Measurements from ENCODE around the gene ZNF215.
"Not testable (repeated sequence)": the region's sequence is repeated elsewhere in the genome, so short reads cannot be mapped to it uniquely, and the experiment has no call there.

The ZNF215 gene

DNA sequence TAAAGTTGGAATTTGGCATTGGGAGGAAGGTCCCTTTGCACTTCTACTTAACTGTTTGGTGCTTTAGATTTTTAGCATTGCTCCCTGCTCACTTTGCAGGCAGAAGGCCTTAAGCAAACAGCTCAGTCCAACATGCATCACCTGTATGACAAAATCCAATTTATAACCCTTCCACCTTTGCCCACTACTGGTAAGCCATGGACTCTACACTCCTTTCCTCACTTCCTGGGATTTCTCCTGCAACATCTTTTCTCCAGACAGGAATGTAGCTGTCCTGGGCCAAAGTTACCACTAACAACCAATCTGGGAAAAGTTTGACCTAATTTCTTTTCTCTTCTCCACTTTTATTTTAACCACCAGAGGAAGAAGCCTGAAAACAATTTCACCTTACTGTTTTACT is 32.1 kb upstream of the ZNF215 start:
- TF ChIP-seq, protein P1, sequence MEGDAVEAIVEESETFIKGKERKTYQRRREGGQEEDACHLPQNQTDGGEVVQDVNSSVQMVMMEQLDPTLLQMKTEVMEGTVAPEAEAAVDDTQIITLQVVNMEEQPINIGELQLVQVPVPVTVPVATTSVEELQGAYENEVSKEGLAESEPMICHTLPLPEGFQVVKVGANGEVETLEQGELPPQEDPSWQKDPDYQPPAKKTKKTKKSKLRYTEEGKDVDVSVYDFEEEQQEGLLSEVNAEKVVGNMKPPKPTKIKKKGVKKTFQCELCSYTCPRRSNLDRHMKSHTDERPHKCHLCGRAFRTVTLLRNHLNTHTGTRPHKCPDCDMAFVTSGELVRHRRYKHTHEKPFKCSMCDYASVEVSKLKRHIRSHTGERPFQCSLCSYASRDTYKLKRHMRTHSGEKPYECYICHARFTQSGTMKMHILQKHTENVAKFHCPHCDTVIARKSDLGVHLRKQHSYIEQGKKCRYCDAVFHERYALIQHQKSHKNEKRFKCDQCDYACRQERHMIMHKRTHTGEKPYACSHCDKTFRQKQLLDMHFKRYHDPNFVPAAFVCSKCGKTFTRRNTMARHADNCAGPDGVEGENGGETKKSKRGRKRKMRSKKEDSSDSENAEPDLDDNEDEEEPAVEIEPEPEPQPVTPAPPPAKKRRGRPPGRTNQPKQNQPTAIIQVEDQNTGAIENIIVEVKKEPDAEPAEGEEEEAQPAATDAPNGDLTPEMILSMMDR (IDR thresholded peaks at IDR 0.05; ENCODE audit: insufficient read depth, missing control alignments), result no peak
- FAIRE-seq (no peak), DNase-seq (ENCODE audit: insufficient read length, low spot score) (no peak)

DNA sequence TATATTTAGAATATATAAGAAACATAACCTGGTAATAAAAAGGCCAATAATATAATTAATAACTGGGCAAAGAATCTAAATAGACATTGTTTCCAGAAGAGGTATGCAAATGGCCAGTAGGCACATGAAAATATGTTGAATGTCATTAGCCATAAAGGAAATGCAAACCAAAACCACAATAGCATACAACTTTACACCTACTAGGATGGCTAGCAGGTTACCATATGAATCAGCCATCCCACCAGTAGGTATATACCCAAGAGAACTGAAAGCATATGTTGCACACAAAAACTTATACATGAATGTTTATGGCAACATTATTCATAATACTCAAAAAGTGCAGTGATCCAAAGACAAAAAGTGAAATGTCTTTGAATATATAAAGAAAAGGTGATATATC is 31.2 kb upstream of the ZNF215 start:
- TF ChIP-seq, protein P1 (IDR thresholded peaks at IDR 0.05; ENCODE audit: insufficient read depth, missing control alignments), result no peak
- FAIRE-seq (no peak), DNase-seq (ENCODE audit: insufficient read length, low spot score) (no peak)

DNA sequence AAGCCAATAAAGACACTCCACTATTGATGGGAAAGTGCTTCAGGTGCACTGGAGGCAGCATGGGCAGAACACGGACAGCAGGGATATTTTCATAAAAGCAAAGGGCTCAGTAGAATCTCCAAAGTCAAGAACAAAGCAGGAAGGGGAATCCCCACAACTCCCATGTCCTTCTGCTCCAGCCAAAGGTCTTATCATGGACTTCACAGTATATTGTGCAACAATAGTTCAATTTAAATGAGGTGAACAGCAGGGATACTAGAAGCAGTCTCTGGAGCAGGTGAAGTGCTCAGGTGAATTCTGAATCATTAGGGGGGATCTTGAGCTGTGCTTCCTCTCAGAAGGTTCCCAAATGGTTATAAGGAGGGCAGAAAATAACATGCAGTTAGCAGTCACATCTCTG is 27.3 kb upstream of the ZNF215 start:
- DNase-seq (ENCODE audit: insufficient read length, low spot score), result no peak
- TF ChIP-seq, protein P1 (IDR thresholded peaks at IDR 0.05; ENCODE audit: insufficient read depth, missing control alignments), result no peak
- no peak for FAIRE-seq

DNA sequence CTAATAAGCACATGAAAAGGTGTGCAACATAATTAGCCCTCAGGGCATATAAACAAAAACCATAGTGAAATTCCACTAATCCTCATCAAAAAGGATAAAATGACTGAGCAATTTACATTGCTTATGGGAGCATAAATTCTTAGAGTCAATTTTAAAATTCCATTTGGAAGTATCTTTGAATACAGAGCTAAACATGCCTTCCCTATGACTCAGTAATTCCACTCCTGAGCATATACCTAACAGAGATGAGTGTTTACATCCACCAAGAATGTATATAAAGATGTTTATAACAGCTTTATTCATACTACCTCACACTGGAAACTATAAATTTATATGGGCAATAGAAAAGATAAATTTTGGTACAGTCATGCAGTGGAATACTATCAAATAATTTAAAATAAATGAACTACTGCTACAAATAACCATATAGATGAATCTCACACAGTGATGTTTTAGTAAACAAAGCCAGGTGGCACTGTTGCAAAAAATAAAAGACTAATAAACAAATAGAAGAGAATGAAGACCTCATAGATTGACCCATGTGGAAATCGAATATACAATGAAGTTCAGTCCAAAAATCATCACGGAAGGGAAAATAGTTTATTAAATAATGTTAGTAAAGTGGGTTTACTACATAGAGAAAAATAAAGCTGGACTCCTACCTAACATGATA is 25.8 kb upstream of the ZNF215 start:
- DNase-seq (ENCODE audit: insufficient read length, low spot score), result no peak
- FAIRE-seq, result no peak
- TF ChIP-seq, protein P1 (IDR thresholded peaks at IDR 0.05; ENCODE audit: insufficient read depth, missing control alignments), result no peak

DNA sequence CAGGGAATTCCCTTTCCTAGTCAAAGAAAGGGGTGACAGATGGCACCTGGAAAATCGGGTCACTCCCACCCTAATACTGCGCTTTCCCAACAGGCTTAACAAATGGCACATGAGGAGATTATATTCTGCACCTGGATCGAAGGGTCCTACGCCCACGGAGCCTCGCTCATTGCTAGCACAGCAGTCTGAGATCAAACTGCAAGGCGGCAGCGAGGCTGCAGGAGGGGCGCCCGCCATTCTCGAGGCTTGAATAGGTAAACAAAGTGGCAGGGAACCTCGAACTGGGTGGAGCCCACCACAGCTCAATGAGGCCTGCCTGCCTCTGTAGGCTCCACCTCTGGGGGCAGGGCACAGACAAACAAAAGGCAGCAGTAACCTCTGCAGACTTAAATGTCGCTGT is 21.4 kb upstream of the ZNF215 start:
- FAIRE-seq; DNase-seq (ENCODE audit: insufficient read length, low spot score): not testable (repeated sequence)

DNA sequence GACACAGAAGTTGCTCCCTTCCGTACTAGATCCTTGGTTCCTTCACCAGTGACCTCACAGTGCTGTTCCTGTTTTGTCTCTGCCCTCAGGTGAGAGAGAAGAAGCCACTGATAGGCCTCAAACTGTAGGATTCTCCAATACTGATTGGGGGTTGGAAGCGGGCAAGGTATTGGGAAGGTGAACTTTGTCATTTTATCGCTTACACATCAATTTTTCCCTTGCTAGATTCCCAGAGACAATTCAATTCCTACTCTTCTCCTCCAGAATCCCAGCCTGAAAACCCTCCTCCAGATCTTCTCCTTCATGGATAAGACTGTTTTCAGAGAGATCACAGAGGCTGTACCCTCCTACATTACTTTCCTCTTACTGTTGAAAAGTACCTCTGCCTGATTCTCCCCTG is 14.8 kb upstream of the ZNF215 start:
- TF ChIP-seq, protein P1 (IDR thresholded peaks at IDR 0.05; ENCODE audit: insufficient read depth, missing control alignments), result no peak
- DNase-seq (ENCODE audit: insufficient read length, low spot score) (no peak), FAIRE-seq (no peak)

DNA sequence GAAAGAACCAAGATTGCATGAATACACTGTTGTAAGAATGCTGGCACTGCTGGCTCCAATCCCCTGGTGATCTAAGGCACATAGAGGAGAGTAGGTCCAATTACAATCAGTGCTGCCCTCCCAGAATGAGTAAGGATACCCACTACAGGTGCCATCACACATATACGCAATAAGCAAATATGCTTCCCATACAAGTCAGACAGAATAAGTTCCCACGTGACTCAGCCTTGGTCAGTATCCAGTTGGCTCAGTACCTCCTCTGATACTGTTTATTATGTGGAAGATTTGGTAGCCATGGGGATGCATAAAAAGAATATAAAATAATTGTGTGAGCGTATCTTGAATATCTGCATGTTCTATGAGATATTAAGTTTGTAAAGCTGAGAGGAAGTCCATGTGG is 14.3 kb upstream of the ZNF215 start:
- TF ChIP-seq, protein P1 (IDR thresholded peaks at IDR 0.05; ENCODE audit: insufficient read depth, missing control alignments), result no peak
- DNase-seq (ENCODE audit: insufficient read length, low spot score), result no peak
- no peak for FAIRE-seq

DNA sequence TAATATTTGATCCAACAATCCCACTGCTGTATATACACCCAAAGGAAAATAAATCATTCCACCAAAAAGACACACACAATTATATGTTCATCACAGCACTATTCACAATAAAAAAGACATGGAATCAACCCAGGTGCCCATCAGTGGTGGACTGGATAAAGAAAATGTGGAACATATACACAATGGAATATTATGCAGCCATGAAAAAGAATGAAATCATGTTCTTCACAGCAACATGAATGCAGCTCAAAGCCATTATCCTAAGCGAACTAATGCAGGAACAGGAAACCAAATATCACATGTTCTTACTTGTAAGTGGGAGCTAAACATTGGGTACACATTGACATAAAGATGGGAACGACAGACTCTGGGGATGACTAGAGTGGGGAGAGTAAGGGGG is 6.5 kb upstream of the ZNF215 start:
- DNase-seq (ENCODE audit: insufficient read length, low spot score) (no peak), FAIRE-seq (no peak)

More for the DNA sequence above, 6.5 kb upstream of the ZNF215 start:
- TF ChIP-seq, protein P1 (IDR thresholded peaks at IDR 0.05; ENCODE audit: insufficient read depth, missing control alignments), result no peak

Measured in D721Med (cell line).